ENCODE measurements around the gene VAPA.

The VAPA gene

GRCh38 chr18:9974279-9974915 is 60.6 kb downstream of the VAPA start:
- DNase-seq (ENCODE audit: low read depth), result no peak

DNA sequence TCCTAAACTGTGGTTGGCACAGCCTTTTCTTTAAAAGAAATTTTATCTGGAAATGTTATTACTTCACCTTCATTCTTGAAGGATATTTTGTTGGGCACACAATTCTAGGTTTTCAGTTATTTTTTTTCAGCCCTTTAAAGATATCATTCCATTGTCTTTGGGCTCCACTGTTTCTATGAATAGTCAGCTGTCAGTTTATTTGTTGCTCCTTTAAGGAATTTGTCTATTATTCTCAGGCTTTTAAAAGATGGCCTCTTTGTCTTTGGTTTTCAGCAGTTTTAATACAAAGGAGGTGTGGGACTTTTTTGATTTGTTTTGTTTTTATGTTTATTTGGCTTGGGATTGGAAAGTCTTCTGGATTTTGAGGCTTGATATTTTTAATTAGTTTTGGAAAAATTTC is 61.8 kb downstream of the VAPA start:
- DNase-seq (ENCODE audit: low read depth), result no peak

DNA sequence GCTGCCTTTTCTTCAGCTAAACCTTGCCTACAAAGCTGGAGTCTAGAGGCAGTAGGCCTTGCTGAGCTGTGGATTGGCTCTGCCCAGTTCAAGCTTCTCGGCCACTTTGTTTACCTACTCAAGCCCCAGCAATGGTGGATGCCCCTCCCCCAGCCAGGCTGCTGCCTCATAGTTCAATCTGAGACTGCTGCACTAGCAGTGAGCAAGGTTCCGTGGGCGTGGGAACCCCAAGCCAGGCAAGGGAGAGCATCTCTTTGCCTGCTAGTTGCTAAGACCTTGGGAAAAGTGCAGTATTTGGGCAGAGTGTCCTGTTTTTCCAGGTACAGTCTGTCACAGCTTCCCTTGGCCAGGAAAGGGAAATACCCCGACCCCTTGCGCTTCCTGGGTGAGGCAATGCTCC is 68.9 kb downstream of the VAPA start:
- DNase-seq (ENCODE audit: low read depth), result no peak

DNA sequence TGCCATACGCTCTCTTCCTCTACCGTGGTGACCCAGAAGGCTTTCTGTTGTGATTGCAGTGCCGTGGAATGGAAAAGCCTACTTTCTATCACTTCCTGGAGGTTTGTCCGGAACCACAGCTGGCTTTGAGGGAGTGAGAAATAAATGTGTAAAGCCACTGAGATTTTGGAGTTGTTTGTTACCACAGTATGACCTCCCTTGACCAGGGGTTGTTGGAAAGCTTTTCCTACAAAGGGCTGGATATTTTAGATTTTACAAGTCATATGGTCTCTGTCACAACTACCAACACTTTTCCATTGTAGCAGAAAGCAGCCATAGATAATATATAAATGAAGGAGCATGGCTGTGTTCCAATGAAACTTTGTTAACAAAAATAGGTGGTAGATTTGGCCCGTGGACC is 70.3 kb downstream of the VAPA start:
- DNase-seq (ENCODE audit: low read depth), result no peak

DNA sequence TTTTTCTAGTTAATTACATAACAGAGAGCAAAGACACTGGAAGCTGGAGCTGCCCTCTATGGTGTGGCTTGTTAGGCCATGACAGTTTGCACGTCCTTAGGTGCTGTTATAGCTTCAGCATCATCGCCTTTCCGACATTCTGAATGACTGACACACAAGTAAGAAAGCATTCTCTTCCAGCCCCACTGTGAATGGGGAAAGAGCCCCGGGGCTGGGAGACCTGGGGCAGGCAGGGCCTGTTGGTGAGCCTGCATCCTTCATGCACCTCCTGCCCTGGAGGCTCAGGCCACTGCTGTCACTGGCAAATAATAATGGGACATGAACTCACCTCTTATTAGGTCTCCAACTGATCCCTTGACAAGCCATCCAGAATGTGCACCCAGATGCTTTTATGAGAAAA is 71.8 kb downstream of the VAPA start:
- no peak for DNase-seq (ENCODE audit: low read depth)

DNA sequence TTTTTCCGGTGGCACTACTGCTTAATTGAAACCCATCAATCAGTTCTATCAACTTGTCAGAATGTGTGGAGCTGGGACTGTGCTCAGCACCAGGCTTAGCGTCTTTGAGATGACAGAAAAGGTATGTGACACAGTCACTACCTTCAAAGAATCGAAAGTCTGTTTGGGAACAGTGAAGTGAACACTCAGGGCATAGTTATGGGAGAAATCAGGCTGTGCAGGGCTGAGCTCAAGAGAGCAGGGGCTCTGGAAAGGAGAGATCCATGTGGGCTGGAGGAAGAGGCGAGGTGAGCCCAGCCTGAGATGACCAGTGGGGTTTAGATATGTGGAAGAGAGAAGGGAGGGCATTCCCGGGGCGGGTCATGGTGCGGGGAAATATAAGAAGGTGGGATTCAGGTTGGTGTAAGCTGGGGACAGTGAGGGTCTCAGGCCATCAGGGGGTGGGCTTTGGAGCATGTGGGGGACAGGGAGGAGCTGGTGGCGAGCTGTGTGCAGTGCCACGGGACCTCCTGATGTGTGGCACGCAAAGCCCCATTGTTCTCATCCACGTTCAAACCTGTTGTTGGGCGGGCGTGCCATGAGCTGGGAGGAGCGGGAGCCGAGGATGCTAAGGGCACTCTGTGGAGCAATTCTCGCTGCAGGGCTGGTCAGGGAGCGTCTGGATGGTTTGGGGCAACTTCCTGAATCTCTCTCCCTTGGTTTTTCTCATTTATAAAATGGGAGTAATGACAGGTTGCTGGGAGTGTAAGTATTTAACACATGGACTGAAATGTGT is 72.5 kb downstream of the VAPA start:
- DNase-seq (ENCODE audit: low read depth), result no peak

GRCh38 chr18:9987345-9987744 is 73.5 kb downstream of the VAPA start:
- DNase-seq (ENCODE audit: low read depth), result no peak

- no peak for DNase-seq (ENCODE audit: low read depth)
Observed at GRCh38 chr18:9987931-9988330, 74.1 kb downstream of the VAPA start.

DNA sequence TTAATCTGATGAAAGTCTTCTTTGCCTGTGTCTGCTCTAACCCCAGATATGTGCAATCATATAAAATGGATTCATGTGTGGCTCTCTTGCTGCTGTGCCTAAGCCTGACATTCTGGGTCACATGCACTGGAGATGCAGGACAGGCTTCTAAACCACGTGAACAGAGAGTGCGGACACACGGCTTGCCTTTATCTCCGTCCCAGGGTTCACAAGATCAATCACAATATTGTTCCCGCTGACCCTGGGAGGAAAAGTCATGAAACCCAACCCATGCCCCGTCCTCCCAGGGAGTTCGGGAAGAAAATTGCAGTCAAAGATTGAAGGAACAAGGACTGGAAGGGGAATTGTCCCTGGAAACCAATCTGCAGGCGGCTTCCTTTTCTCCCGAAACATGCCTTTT is 74.8 kb downstream of the VAPA start:
- DNase-seq (ENCODE audit: low read depth), result no peak

DNA sequence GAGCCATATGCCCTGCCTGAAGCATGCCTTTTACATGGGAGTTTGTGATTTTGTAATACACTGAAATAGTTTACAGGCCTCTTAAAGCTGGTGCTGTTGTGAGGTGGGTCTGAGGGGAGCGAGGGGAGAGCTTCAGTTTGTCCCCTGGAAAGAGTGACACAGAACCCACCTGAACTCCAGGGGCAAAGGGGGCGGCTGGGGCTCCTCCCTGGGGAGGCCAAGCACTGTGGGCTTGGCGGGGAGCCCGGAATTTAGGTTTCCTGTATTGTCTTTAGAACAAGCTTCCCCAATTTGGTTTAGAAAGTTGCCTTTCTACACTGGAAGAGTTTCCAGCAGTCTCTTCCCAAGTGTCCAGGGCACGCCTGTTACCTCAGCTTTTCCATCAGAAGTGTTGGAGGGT is 75.7 kb downstream of the VAPA start:
- no peak for DNase-seq (ENCODE audit: low read depth)

- no peak for DNase-seq (ENCODE audit: low read depth)
Observed at GRCh38 chr18:9991011-9992000, 77.5 kb downstream of the VAPA start.

- no peak for DNase-seq (ENCODE audit: low read depth)
Observed at GRCh38 chr18:9992300-9992972, 78.6 kb downstream of the VAPA start.

GRCh38 chr18:9992973-9993520 is 79.2 kb downstream of the VAPA start:
- DNase-seq (ENCODE audit: low read depth), result no peak

- DNase-seq (ENCODE audit: low read depth), result no peak
Observed at GRCh38 chr18:9993521-9994025, 79.8 kb downstream of the VAPA start.

DNA sequence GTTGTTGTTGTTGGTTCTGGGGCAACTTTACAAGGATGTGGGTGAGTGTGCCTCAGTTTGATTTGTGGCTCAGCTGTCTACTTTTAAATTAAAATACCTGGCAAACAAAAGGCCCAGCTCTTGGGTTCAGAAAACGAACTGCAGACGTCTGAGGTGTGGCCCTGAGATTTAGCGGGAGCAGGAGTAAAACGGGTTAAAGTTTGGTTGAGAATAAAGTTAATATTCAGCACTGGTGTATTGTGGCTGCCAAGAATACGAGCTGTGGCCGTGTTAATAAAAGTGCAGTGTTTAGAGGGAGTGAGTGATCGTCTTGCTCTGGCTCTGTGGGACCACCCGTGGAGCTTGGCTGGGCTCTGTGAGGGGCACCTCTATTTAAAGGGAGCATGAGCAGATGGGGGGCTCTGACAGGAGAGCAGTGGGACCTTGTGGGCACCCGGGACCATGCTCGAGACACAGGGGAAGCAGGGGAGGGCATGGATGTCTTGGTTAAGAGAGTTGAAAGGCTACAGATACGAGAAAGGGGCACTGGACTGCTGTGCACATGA is 80.3 kb downstream of the VAPA start:
- no peak for DNase-seq (ENCODE audit: low read depth)

DNA sequence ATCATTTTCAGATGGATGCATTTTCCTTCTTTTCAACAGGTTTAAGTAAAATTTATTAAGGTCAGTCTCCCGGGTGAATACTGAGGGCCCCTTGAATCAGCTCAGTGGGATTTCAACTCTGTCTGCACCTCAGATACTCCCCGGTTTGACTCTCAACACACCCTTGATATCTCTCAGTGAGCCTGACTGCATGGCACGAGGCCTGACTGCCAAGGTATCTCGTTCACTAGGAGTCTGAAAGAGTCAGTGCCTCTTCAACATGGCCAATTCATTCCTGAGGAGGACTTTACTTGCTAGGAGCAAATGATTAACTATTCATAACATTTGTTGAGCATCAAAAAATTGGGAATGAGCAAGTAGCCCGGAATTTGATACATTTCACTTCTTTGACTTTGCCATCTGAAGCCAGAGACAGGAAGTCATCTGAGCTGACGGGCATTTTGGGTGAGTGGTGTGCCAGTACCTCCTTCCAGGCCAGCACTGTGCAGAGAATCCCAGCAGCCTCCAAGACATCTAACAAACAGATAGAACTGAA is 81.0 kb downstream of the VAPA start:
- DNase-seq (ENCODE audit: low read depth), result no peak

DNA sequence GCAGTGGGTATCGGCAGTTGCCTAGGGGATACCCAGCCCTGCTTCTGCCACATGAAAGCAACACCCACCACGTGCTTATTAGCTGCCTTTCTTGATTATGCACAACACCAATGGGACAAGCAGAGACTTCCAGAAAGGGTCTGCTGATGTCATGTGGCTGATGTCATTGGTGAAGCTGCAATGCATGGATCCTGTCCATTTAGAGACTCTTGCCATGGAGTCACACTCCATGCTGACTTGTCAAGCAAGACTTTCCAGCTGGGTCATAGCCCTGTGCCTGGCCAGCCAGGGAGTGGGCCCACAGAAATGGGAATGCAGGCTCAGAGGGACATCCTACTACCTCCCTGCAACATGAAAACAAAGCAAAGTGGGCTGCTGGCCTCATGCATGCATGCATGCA is 81.8 kb downstream of the VAPA start:
- no peak for DNase-seq (ENCODE audit: low read depth)

- DNase-seq (ENCODE audit: low read depth), result no peak
Observed at GRCh38 chr18:9996094-9996493, 82.3 kb downstream of the VAPA start.

DNA sequence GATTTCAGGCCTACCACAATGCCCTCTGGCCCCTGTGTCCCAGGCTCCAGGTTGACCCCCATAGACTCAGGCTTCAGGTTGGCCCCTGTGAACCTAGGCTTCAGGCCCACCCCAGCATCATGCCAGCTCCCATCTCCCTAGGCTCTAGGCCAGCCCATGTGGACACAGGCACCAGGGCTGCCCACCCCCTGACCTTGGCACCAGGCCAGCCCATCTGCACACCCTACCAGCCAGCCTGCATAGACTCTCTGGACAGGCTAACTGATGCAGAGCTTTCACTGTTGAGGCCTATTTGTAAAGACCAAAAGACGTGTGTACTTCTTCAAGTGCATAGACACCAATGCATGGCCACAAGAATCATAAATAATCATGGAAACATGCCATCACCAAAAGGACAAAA is 83.9 kb downstream of the VAPA start:
- DNase-seq (ENCODE audit: low read depth), result no peak

DNA sequence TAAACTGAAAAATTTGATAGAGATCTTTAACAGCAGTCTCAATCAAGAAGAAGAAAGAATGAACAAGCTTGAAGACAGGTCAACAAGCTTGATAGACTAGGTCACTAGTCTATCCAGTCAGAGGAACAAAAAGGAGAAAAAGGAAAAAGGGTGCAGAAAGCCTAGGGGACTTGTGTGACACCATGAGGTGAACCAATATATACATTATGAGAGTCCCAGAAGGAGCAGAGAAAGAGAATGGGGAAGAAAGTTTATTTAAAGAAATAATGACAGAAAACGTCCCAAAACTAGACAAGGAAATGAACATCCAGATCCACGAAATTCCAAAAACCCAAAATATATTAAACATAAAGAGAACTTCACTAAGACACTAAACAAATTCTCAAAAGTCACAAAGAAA is 84.5 kb downstream of the VAPA start:
- no peak for DNase-seq (ENCODE audit: low read depth)

DNA sequence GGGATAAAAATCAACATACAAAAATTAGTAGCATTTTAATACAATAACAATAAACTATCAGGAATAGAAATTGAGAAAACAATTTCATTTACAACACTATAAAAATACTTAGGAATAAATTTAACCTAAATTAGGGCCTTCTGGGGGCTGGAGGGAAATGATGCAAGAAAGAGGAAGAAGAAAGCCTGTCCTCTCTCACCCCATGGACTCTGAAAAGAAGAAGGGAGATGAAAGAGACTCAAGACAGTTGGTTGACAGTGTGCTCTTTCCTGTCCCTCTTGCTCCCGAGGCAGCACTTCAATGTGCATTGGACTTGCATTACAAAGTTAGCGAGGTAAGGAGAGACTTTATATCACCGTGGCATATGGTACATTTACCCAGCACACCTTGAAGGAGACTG is 88.5 kb downstream of the VAPA start:
- no peak for DNase-seq (ENCODE audit: low read depth)
